Activated naive CD4-positive, alpha-beta T cell treated with anti-CD3 and anti-CD28 coated beads, Interleukin-2, amount 50 U/mL, for 24 hours (primary cell): ENCODE data around the gene PDE3A.

Source experiments
- H3K27ac Mint-ChIP-seq: one replicate; pipeline ENCODE4 v1.8.0; 2021; ENCODE audit warnings: mild to moderate bottlenecking, mixed read lengths
- H3K27me3 Mint-ChIP-seq: one replicate; pipeline ENCODE4 v1.8.0; 2021; ENCODE audit warnings: mixed read lengths
- H3K36me3 Mint-ChIP-seq: one replicate; pipeline ENCODE4 v1.8.0; 2021; ENCODE audit warnings: mixed read lengths
- H3K4me1 Mint-ChIP-seq: one replicate; pipeline ENCODE4 v1.8.0; 2021; ENCODE audit warnings: mixed read lengths
- H3K4me3 Mint-ChIP-seq: one replicate; pipeline ENCODE4 v1.8.0; 2021; ENCODE audit warnings: mild to moderate bottlenecking, mixed read lengths
- H3K9me3 Mint-ChIP-seq: one replicate; pipeline ENCODE4 v1.8.0; 2021; ENCODE audit warnings: mixed read lengths

Gene PDE3A

DNA sequence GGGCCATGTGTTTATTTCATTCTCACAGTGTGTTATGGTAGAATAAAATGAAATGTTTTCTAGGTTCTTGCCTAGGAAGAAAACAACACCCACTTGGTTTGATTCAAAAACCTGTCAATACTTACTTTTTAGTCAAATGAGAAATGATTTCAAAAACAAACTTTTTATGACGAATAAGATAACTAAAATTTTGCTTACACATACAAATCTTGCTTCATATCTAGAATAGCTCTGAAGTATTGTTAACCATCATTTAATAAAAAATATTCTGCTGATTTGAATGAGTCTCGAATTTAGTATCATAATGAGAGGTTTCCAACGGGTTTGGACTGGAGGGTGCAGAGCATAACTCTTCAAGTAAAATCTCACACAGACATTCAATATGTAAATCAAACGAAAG is 350.0 kb downstream of the PDE3A start:
- H3K4me3 Mint-ChIP-seq, result no peak overlapping the region
- no peaks in the 10 kb centered on the region for H3K9me3 Mint-ChIP-seq
- H3K36me3 Mint-ChIP-seq, result no peaks in the 10 kb centered on the region
- H3K27me3 Mint-ChIP-seq, result no peaks in the 10 kb centered on the region
- no peaks in the 10 kb centered on the region for H3K4me1 Mint-ChIP-seq
- H3K27ac Mint-ChIP-seq, result no peak overlapping the region

DNA sequence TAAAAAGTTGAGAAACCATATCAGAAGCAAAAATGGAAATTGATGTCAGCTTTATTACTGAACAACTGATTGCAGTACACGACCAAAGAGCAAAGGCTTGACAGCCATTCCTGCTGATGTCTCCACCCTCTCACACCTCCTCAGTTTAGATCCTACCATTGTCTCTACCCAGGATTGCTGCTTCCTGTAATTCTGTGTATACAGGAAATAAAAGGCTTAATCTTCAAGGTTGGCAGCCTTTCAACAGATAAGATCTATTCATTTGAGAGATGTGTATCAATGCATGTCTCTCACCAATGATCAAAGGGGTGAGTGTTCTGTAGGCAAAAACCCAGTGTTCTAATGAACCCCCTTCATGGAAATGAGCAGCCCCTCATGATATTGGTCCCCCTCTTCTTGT is 353.8 kb downstream of the PDE3A start:
- no peaks in the 10 kb centered on the region for H3K36me3 Mint-ChIP-seq
- no peak overlapping the region for H3K4me3 Mint-ChIP-seq
- H3K4me1 Mint-ChIP-seq, result no peaks in the 10 kb centered on the region
- H3K27me3 Mint-ChIP-seq, result no peaks in the 10 kb centered on the region
- H3K27ac Mint-ChIP-seq, result no peak overlapping the region
- no peaks in the 10 kb centered on the region for H3K9me3 Mint-ChIP-seq

DNA sequence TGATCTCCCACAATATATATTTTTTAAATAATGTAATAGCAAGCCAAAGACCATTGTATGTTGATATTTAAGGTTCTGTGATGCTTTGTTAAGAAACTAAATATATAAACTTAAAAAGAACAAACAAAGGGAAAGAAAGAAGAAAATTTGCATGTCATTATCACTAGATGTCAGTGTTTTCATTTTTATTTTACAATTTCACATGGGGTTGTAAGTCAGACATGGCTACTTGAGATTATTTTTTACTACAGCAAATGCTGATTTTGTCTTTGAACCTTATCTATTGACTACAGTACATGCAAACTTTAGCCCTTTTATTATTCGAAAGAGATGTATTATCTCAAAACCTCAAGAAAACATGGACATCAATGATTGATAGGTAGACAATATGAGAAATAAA is 362.9 kb downstream of the PDE3A start:
- Mint-ChIP-seq H3K4me1 (no peaks in the 10 kb centered on the region), H3K27ac (no peak overlapping the region), H3K36me3 (no peaks in the 10 kb centered on the region), H3K27me3 (no peaks in the 10 kb centered on the region), H3K9me3 (peaks cover 5% of the 10 kb centered on the region), H3K4me3 (no peak overlapping the region)
